K562 (cell line): ENCODE results near the gene EBI3. TPM values are rescaled to one million over a fixed set of nuclear protein-coding genes. Genes with fewer than 3 reads are reported as not detected.
A peak's percentile ranks its signal among the peaks of the same experiment; 100 is the strongest.

Experiments
- CBX5 ChIP-seq: IDR thresholded peaks from 2 replicates; pipeline ENCODE4 v1.6.1; 2014; ENCODE audit warnings: low read depth, borderline replicate concordance
- MBD1 ChIP-seq: fragments of 250-450 bp; sonication (Bioruptor Pico); IDR thresholded peaks from 2 replicates; pipeline ENCODE4 v1.8.0; 2022; ENCODE audit warnings: inconsistent platforms
- NBN ChIP-seq: fragments of 450-650 bp; IDR thresholded peaks from 2 replicates; pipeline ENCODE4 v1.6.1; 2016; ENCODE audit warnings: low read depth, mild to moderate bottlenecking
- NFE2 ChIP-seq: IDR thresholded peaks from 2 replicates; pipeline ENCODE4 v1.6.1; 2014; ENCODE audit warnings: antibody characterized with exemption, low read depth
- RBFOX2 ChIP-seq: fragments of 200-400 bp; formaldehyde crosslinking; IDR thresholded peaks from 2 replicates; pipeline ENCODE4 v1.6.1; 2017; ENCODE audit warnings: low read depth, mild to moderate bottlenecking, low read length, moderate library complexity
- TEAD1 ChIP-seq, 2 experiments: fragments of 450-650 bp in 1 of 2; sonication (generic) in 1 of 2; formaldehyde crosslinking; IDR thresholded peaks; 2 replicates each; pipeline versions ENCODE4 v1.4.0 to v1.8.0; 2020 to 2022; ENCODE audit warnings: mild to moderate bottlenecking in 2 of 2, missing genetic modification reagents in 1 of 2
- YY1 ChIP-seq, 3 experiments: IDR thresholded peaks; 2 replicates each; pipeline ENCODE4 v1.6.1; 2011; ENCODE audit warnings: low read length in 2 of 3, mild to moderate bottlenecking in 2 of 3, moderate library complexity in 2 of 3, borderline replicate concordance in 1 of 3, control low read depth in 1 of 3, low read depth in 1 of 3; ENCODE audit not compliant: insufficient read depth in 3 of 3, insufficient replicate concordance in 2 of 3, control insufficient read depth in 1 of 3, insufficient read length in 1 of 3; ENCODE audit errors: extremely low read depth in 1 of 3
- ZBTB40 ChIP-seq, 2 experiments: fragments of 450-650 bp in 1 of 2; sonication (generic) in 1 of 2; formaldehyde crosslinking in 1 of 2; IDR thresholded peaks; 2 replicates each; pipeline versions ENCODE4 v1.7.1 to v1.9.0; 2016 to 2022; ENCODE audit warnings: inconsistent platforms in 1 of 2, mild to moderate bottlenecking in 1 of 2, missing genetic modification reagents in 1 of 2
- ZNF124 ChIP-seq: sonication (generic); formaldehyde crosslinking; IDR thresholded peaks from 2 replicates; pipeline ENCODE4 v1.8.1; 2022; ENCODE audit warnings: missing genetic modification reagents
- ZNF395 ChIP-seq: fragments of 200-800 bp; sonication (Bioruptor generic); IDR thresholded peaks from 2 replicates; pipeline ENCODE4 v1.6.1; 2017; ENCODE audit warnings: missing genetic modification characterization, missing compliant biosample characterization
- ZZZ3 ChIP-seq: fragments of 450-650 bp; IDR thresholded peaks from 2 replicates; pipeline ENCODE4 v1.6.1; 2016; ENCODE audit warnings: antibody characterized with exemption, mild to moderate bottlenecking, moderate library complexity
- polyA plus RNA-seq, 8 experiments: library from polyadenylated mRNA; depleted of rRNA in 4 of 8; stranded (reverse) in 5 of 8; unstranded in 3 of 8; fragments of >200 nt; fragmentation: Nextera tagmentation in 2 of 8; fragmentation: Illumina TruSeq in 1 of 8; extraction: Ambion mirVana in 2 of 8; extraction: Trizol in 1 of 8; gene quantifications; 2 replicates each; pipeline versions ENCODE4 v1.2.1 to v1.2.3, GENCODE V29; 2011 to 2014; ENCODE audit warnings: inconsistent platforms in 1 of 8, missing spikeins in 1 of 8
- total RNA-seq, 7 experiments: library from RNA; depleted of rRNA in 6 of 7; stranded (reverse); fragments of >200 nt in 6 of 7; fragmentation: Illumina TruSeq in 2 of 7; extraction: Trizol in 2 of 7; gene quantifications; 2 replicates each; pipeline versions ENCODE4 v1.2.1 to v1.2.3, GENCODE V29; 2011 to 2021; ENCODE audit warnings: low replicate concordance in 1 of 7
- TF ChIP-seq, protein P1 (sequence below), 2 experiments: fragments of 450-650 bp in 1 of 2; sonication (generic) in 1 of 2; formaldehyde crosslinking in 1 of 2; IDR thresholded peaks in 1 of 2; conservative IDR thresholded peaks in 1 of 2; 2 replicates each; pipeline versions ENCODE4 v1.6.1 to v1.8.1; 2016 to 2023; ENCODE audit warnings: mild to moderate bottlenecking in 2 of 2, moderate library complexity in 2 of 2, inconsistent platforms in 1 of 2, missing genetic modification reagents in 1 of 2

The EBI3 gene
- total and polyA plus RNA-seq, 9 of the 15 experiments (the other 6 are each of a cell fraction or from before 2014, with no cell fraction given), result 0.08 to 0.35 (median 0.22) TPM; not detected in 6

DNA sequence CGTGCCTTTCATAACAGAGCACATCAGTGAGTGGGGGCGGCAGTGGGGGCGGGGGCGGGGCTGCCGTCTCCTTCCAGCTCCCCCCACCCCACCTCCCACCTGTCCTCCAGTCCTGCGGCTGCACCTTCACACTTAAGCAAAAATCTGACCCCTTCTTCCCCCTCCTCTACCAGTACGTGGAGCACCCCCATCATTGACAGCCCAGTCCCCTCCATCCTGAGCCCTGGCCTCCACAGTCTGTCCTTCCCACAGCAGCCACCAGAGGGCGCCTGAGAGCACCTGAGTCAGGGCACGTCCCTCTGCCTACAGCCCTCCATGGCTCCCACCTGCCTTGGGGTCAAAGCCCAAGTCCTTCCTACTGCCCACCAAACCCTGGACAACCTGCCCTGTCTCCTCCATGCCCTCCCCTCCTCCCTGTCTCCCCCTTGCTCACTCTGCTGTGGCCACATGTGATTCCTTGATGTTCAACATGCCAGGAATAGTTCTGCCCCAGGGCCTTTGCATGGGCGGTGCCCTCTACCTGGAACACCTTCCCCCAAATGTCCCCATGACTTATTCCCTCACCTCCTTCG lies 4.0 kb downstream of the EBI3 start (continued):
- no peak for TF ChIP-seq ZBTB40 (IDR thresholded peaks at IDR 0.05)
- TF ChIP-seq ZBTB40 (CRISPR knock-in tag; IDR thresholded peaks at IDR 0.05), result no peak
- no peak for TF ChIP-seq CBX5
- TF ChIP-seq, protein P1, sequence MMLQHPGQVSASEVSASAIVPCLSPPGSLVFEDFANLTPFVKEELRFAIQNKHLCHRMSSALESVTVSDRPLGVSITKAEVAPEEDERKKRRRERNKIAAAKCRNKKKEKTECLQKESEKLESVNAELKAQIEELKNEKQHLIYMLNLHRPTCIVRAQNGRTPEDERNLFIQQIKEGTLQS (IDR thresholded peaks at IDR 0.05), result no peak
- TF ChIP-seq, protein P1 (CRISPR knock-in tag; conservative IDR thresholded peaks at IDR 0.05), result no peak
- TF ChIP-seq RBFOX2, result no peak
- no peak for TF ChIP-seq ZNF395 (CRISPR knock-in tag)
- TF ChIP-seq TEAD1 (CRISPR knock-in tag; IDR thresholded peaks at IDR 0.05), result no peak; a peak in 1 of 4 replicates
- no peak for TF ChIP-seq ZNF124
- TF ChIP-seq MBD1 (CRISPR knock-in tag), result no peak
- no peak for TF ChIP-seq ZZZ3
- no peak for TF ChIP-seq NFE2
- TF ChIP-seq YY1 (IDR thresholded peaks at IDR 0.05; ENCODE audit: borderline replicate concordance in 1 of 3, control insufficient read depth in 1 of 3, extremely low read depth in 1 of 3, insufficient read depth in 3 of 3, insufficient read length in 1 of 3, insufficient replicate concordance in 2 of 3, low read depth in 1 of 3, low read length in 2 of 3), result peak in 2 of 3 experiments; percentile 20 to 42
- TF ChIP-seq NBN, result 0 out of 2 replicates have a peak, but pooled peaks have one; percentile 63
